ENCODE measurements around the gene ACBD3.

GRCh38 chr1:226111883-226112261 is 74.7 kb downstream of the ACBD3 start:
- TF ChIP-seq POLR2A (IDR thresholded peaks at IDR 0.05) (no peak), CTCF (IDR thresholded peaks at IDR 0.05) (no peak)

Data from body of pancreas (tissue), 4 donors.